Measurements from ENCODE around the gene FAM120C.

FAM120C gene, protein sequence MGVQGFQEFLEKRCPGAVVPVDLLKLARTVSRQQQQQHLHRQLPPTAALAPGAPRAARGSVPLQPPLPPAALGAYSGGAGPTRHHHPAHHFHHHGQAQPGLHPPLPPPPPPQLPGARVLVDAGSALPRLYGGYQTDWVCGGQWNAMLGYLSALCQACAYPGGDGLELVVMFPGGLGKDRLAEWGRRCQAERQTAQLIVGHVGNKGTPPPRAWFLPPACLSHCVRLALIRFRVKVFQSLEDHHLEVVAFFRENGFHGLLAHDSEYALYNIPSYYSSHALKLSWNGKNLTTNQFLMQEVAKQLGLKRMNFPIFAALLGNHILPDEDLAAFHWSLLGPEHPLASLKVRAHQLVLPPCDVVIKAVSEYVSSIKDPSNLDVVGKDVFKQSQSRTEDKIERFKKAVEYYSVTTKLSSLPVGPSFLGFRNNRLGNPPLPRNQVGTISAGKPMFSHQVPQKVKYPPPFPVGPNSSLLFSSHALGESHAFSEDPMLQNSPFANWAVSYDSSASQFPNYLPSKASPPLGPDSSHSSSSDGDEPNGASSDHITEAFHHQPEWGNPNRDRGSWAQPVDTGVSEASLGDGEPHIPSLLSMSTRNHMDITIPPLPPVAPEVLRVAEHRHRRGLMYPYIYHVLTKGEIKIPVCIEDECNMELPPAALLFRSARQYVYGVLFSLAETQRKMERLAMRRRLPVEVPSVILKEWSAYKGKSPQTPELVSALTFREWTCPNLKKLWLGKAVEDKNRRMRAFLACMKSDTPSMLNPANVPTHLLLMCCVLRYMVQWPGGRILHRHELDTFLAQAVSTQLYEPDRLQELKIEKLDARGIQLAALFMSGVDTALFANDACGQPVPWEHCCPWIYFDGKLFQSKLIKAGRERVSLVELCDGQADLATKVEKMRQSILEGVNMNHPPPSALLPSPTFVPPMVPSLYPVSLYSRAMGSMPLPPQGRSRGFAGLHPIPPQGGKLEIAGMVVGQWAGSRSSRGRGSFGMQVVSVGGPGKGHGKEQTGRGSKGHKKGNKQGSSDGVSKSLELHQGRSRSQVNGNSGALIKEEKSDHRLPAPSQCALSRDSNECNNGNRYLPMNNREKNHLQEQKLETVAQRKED

GRCh38 chrX:54182864-54183613 is at the start of gene FAM120C:
Gene FAM120C, minus strand, starts transcription at chrX:54183254. Its CDS starts 56 bp downstream, at chrX:54183198.
- peak in 13 of 14 donors; percentile 9 to 85 (median 72) for DNase-seq

- DNase-seq: no peak
Observed at GRCh38 chrX:54230435-54231148, 47.5 kb upstream of the FAM120C start.

DNA sequence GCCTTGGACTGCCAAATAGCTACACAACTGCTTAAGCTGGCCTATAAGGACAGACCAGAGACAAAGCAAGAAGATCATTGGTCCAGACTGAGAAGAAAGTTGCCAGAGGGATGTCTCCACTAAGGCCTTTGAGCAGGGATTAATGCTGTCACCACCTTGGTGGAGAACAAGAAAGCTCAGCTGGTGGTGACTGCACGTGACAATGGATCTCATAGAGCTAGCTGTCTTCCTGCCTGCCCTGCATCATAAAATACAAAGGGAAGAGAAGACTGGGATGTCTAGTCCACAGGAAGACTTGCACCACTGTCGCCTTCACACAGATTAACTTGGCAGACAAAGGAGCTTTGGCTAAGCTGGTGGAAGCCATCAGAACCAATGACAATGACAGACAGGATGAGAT is 40.5 kb upstream of the FAM120C start:
- DNase-seq: no peak

- no peak for DNase-seq
Observed at GRCh38 chrX:54213603-54214002, 30.5 kb upstream of the FAM120C start.

GRCh38 chrX:54208531-54208930 is 25.5 kb upstream of the FAM120C start:
- DNase-seq: no peak

DNA sequence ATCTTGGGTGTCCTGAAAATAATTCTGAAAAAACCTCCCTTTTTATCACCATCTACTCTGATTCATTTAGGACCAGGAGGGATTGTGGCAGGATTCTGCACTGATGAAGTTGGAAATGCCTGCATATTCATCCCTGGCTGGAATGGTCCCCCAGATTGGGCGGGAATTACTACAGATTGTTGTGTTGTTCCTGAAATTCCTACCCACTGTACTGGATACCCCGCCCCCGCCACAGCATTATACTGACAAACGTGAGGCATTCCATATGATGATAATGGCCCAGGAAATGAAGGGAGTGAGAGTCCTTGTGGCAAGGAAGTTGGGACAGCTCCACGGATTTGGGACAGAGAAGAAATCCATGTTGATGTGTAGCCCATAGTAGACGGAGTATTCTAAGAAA is 15.2 kb upstream of the FAM120C start:
- DNase-seq: no peak

DNA sequence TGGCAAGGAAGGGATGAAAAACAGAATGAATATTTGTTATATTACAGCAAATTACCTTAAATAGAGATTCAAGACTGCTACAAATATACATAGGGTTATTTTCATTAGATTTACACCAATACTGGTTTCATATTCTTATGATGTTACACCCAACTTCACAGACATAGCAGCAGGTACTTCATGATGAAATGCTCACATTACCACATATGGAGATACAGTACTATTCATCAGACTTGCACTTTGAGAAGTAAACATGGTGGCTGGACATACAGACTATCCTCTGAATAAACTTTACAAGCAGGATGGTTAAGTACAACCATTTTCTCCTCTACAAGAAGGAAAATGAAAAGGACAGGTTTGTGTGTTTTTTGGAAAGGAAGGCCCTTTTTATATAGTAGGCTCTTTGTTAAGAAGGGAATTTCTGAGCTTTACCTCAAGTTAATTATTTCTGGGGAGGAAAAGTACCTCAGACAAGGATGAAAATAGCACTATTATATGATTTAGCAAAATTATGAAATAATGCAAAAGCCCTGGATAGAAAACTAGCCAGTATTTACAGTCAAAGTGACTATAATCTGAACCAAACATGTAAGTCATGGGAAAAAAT is 12.0 kb upstream of the FAM120C start:
- DNase-seq: no peak

- DNase-seq: no peak
Observed at GRCh38 chrX:54193085-54193821, 10.2 kb upstream of the FAM120C start.

DNA sequence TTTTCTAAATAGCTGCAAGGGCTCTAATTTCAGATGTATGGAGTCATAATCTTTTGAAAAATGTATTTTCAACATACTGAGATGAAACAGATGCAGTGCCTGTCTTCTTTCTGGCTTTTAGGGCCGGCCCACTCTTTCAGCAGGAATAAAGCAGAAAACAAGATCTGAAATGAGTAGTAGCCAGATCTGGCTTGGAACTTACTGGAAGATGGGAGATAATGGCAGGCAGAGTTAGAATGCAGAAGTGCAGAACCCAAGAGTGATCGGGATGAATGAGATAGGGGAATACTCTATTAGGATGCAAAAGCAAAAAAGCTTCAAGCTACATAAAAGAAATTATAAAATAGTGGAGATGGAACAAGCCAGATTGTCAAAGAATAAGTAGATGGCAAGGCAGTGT is 1.4 kb upstream of the FAM120C start:
- DNase-seq: no peak

DNA sequence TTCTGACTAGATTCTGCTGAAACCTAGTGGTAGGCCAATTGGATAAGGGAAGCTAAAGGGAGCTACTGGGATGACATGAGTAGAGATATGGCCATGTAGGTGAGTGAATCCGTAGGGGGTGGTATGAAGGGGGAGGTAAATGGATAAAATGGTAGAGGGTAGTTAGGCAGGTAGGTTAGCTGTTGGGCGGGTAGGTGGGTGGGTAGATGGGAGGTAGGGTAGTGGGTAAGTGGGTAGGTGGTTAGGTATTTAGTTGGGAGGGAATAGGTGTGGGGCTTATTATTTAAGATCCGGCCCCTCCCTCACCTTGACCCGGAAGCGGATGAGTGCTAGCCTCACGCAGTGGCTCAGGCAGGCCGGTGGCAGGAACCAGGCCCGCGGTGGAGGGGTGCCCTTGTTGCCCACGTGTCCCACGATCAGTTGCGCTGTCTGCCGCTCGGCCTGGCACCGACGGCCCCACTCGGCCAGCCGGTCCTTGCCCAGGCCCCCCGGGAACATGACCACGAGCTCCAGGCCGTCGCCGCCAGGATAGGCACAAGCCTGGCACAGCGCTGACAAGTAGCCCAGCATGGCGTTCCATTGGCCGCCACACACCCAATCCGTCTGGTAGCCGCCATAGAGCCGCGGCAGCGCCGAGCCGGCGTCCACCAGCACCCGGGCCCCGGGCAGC is 725 bp downstream of the FAM120C start:
- peak in 12 of 14 donors; percentile 19 to 74 (median 39) for DNase-seq

- no peak for DNase-seq
Observed at GRCh38 chrX:54181202-54181953, 1.7 kb downstream of the FAM120C start.

DNA sequence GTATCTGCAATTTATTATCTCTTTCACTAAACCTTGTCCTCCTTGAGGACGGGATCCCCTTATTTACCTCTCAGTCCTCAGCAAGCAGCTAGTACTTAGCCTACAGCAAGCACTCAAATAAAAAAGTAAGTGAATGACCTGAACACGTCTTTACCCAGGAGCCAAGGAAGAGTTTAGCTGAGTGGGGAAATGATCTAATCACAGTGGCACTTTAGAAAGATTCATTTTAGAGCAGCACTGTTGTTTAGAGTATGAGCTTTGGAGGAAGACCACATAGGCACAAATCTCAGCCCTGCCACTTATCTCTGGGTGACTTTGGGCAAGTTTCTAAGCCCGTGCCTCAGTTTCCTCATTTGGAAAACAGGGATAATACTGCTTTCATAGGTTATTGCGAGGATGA is 2.7 kb downstream of the FAM120C start:
- DNase-seq: no peak

- DNase-seq: no peak
Observed at GRCh38 chrX:54178100-54178940, 4.7 kb downstream of the FAM120C start.

DNA sequence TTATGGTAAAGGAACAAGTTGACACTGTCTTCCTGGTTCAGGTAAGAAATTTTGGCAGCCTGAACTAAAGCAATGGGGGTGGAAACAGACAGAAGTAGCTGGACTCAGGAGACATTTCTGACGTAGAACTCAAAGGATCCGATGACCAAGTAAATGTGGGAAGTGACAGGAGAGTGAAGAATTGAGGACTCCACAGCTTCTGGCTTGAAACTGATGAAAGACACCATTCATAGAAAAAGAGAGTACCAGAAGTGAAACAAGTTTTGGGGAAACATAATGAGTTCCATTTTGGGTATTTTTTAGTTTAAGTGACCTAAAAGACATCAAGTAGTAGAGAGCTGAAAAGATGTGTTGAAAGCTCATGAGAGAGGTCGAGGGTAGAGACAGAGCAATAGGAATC is 5.7 kb downstream of the FAM120C start:
- no peak for DNase-seq

DNA sequence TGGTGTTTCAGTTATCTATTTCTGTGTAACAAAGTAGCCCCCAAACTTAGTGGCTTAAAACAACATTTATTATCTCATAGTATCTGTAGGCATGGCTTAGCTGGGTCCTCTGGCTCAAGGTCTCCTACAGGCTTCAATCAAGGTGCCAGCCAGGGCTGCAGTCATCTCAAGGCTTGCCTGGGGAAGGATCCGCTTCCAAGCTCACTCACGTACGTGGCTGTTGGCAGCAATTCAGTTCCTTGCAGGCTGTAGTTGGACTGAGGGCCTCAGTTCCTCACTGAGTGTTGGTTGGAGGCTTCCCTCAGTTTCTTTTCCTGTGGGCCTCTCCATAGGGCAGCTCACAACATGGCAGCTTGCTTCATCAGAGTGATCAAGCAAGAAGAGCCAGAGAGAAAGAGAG is 9.3 kb downstream of the FAM120C start:
- DNase-seq: no peak

DNA sequence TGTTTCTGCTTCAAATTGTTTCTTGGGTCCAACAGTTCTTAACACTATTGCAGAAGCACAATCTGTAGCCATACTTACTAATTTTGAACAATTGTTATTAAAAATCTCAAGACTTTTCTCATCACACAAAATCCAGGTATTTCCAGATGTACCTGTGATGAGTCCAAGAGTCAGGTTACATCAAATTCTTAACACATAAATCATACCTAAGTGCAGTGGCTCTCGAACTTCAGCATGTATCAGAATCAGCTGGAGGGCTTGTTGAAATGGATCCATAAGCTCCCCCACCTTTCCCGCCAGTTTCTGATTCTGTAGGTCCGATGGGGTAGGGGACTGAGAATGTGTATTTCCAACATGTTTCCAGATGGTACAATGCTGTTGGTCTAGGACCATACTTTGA is 10.6 kb downstream of the FAM120C start:
- DNase-seq: no peak

DNA sequence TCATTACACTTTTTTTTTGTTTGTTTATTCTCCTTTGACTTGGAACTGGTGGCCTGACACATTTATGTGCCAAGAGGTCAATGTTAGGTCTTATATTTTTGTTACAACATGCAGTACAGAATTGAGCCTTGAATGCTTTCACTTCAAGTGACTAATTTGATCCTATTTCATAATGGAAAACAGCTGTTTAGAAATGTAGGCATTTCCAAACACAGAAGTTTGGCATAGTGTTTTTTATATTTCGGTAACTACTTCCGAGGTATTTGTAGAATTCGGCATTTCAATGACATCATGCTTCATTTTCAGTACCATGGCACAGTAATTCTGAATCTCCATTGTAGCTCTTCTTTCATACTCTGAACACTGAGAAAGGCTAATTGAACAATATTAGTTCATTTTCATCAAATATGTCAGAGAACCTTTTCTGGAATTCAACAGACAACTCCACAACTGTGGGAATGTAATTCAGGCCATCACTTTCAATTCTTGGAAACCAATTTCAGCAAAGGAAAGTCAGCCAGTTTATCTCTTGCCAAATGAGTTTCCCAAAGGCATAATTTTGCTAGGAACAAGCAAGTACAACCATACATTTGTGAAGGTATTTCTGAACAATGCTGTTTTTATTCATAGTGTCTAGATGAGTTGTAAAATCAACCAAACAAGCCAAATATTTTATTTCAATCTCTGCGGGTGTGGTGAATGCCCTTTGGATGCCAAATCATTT is 11.4 kb downstream of the FAM120C start:
- no peak for DNase-seq
